Mucosa of stomach (tissue), 1 donor: ENCODE measurements around the gene WDR5.

ENCODE experiments used
- H3K27me3 ChIP-seq: one replicate; pipeline ENCODE4 v1.7.0; 2013; ENCODE audit warnings: mild to moderate bottlenecking, low read length; ENCODE audit not compliant: control insufficient read depth, insufficient read depth
- H3K36me3 ChIP-seq: one replicate; pipeline ENCODE4 v1.7.0; 2013; ENCODE audit warnings: low read length; ENCODE audit not compliant: control insufficient read depth, insufficient read depth
- H3K4me1 ChIP-seq: one replicate; pipeline ENCODE4 v1.7.0; 2013; ENCODE audit warnings: mild to moderate bottlenecking, low read length; ENCODE audit not compliant: control insufficient read depth, insufficient read depth
- H3K4me3 ChIP-seq: one replicate; pipeline ENCODE4 v1.7.0; 2013; ENCODE audit warnings: low read length
- H3K9ac ChIP-seq: one replicate; pipeline ENCODE4 v1.7.0; 2013; ENCODE audit warnings: mild to moderate bottlenecking, low read length, moderate library complexity
- H3K9me3 ChIP-seq: one replicate; pipeline ENCODE4 v1.7.0; 2013; ENCODE audit warnings: mild to moderate bottlenecking, low read length, moderate library complexity; ENCODE audit not compliant: control insufficient read depth
- donor health status: Pancreatic carcinoma.

Gene WDR5

GRCh38 chr9:134125413-134126095 is 10.3 kb upstream of the WDR5 start:
- H3K27me3 ChIP-seq = no peaks in the 10 kb centered on the region
- no peaks in the 10 kb centered on the region for H3K9me3 ChIP-seq

GRCh38 chr9:134126373-134126772 is 9.5 kb upstream of the WDR5 start:
- Histone ChIP-seq H3K4me3 (no peak overlapping the region), H3K9ac (no peak overlapping the region), H3K36me3 (no peaks in the 10 kb centered on the region), H3K9me3 (no peaks in the 10 kb centered on the region), H3K4me1 (peaks cover 6% of the 10 kb centered on the region), H3K27me3 (no peaks in the 10 kb centered on the region)

More at GRCh38 chr9:134125413-134126095, 10.3 kb upstream of the WDR5 start:
- no peaks in the 10 kb centered on the region for H3K4me1 ChIP-seq
- no peak overlapping the region for H3K4me3 ChIP-seq
- no peak overlapping the region for H3K9ac ChIP-seq
- no peaks in the 10 kb centered on the region for H3K36me3 ChIP-seq

- Histone ChIP-seq H3K27me3 (no peaks in the 10 kb centered on the region), H3K36me3 (no peaks in the 10 kb centered on the region), H3K9ac (no peak overlapping the region), H3K4me1 (peaks cover 6% of the 10 kb centered on the region), H3K4me3 (no peak overlapping the region), H3K9me3 (no peaks in the 10 kb centered on the region)
These were observed 8.8 kb upstream of the WDR5 start for GRCh38 chr9:134127065-134127580.

- no peaks in the 10 kb centered on the region for H3K36me3 ChIP-seq
- no peak overlapping the region for H3K4me3 ChIP-seq
- H3K9ac ChIP-seq = no peak overlapping the region
These were observed 8.3 kb upstream of the WDR5 start for GRCh38 chr9:134127616-134128015.

GRCh38 chr9:134128727-134129679 is 6.9 kb upstream of the WDR5 start:
- no peak overlapping the region for H3K9ac ChIP-seq
- H3K9me3 ChIP-seq = no peaks in the 10 kb centered on the region
- peaks cover 8% of the 10 kb centered on the region for H3K4me1 ChIP-seq
- H3K4me3 ChIP-seq = no peak overlapping the region
- no peaks in the 10 kb centered on the region for H3K36me3 ChIP-seq
- no peaks in the 10 kb centered on the region for H3K27me3 ChIP-seq

More at GRCh38 chr9:134127616-134128015, 8.3 kb upstream of the WDR5 start:
- H3K9me3 ChIP-seq = no peaks in the 10 kb centered on the region
- peaks cover 6% of the 10 kb centered on the region for H3K4me1 ChIP-seq
- no peaks in the 10 kb centered on the region for H3K27me3 ChIP-seq

- Histone ChIP-seq H3K9me3 (no peaks in the 10 kb centered on the region), H3K27me3 (no peaks in the 10 kb centered on the region), H3K9ac (peak overlapping the region; percentile 41), H3K36me3 (no peaks in the 10 kb centered on the region), H3K4me3 (no peak overlapping the region), H3K4me1 (peaks cover 20% of the 10 kb centered on the region)
These were observed 5.1 kb upstream of the WDR5 start for GRCh38 chr9:134130503-134131375.

- Histone ChIP-seq H3K9me3 (no peaks in the 10 kb centered on the region), H3K9ac (no peak overlapping the region), H3K27me3 (no peaks in the 10 kb centered on the region), H3K36me3 (no peaks in the 10 kb centered on the region), H3K4me3 (no peak overlapping the region), H3K4me1 (peaks cover 22% of the 10 kb centered on the region)
These were observed 4.2 kb upstream of the WDR5 start for GRCh38 chr9:134131471-134132207.

GRCh38 chr9:134132208-134132870 is 3.5 kb upstream of the WDR5 start:
- no peaks in the 10 kb centered on the region for H3K36me3 ChIP-seq
- H3K27me3 ChIP-seq = no peaks in the 10 kb centered on the region
- H3K4me1 ChIP-seq = peaks cover 29% of the 10 kb centered on the region
- no peak overlapping the region for H3K9ac ChIP-seq
- no peak overlapping the region for H3K4me3 ChIP-seq
- no peaks in the 10 kb centered on the region for H3K9me3 ChIP-seq

GRCh38 chr9:134134949-134135342 is 936 bp upstream of the WDR5 start:
- Histone ChIP-seq H3K4me1 (peaks cover 38% of the 10 kb centered on the region), H3K4me3 (peak overlapping the region; percentile 51), H3K9ac (peak overlapping the region; percentile 84), H3K9me3 (no peaks in the 10 kb centered on the region), H3K36me3 (no peaks in the 10 kb centered on the region), H3K27me3 (no peaks in the 10 kb centered on the region)

GRCh38 chr9:134136118-134136995 is 475 bp downstream of the WDR5 start:
- peaks cover 31% of the 10 kb centered on the region for H3K4me1 ChIP-seq
- no peaks in the 10 kb centered on the region for H3K27me3 ChIP-seq
- H3K4me3 ChIP-seq = peak overlapping the region; percentile 67

More at GRCh38 chr9:134136118-134136995, 475 bp downstream of the WDR5 start:
- Histone ChIP-seq H3K9ac (peak overlapping the region; percentile 65), H3K36me3 (no peaks in the 10 kb centered on the region), H3K9me3 (no peaks in the 10 kb centered on the region)
